Spleen (tissue), 7 donors: Measurements from ENCODE around the gene FIGN.

ENCODE experiments used
- POLR2A ChIP-seq, 3 donors: fragments of 450-650 bp; IDR thresholded peaks; one replicate each; pipeline ENCODE4 v1.5.1; 2017; ENCODE audit warnings: antibody characterized with exemption in 3 of 3, mild to moderate bottlenecking in 1 of 3
- POLR2AphosphoS5 ChIP-seq, 3 donors: sonication (generic); formaldehyde crosslinking; IDR thresholded peaks; one replicate each; pipeline ENCODE4 v1.5.1; 2017; ENCODE audit warnings: antibody characterized with exemption in 3 of 3
- TF ChIP-seq, protein P1 (sequence below), 11 experiments: fragments of 200-600 bp in 7 of 11; fragments of 450-650 bp in 4 of 11; sonication (generic) in 4 of 11; IDR thresholded peaks in 8 of 11; conservative IDR thresholded peaks in 3 of 11; 1 replicate in 7 of 11; 2 replicates in 4 of 11; pipeline versions ENCODE4 v1.4.0 to v1.8.0; 2016 to 2021; ENCODE audit warnings: antibody characterized with exemption in 11 of 11, inconsistent platforms in 4 of 11, mild to moderate bottlenecking in 1 of 11
- donor health status: DM: no; HTN: no; CAD: no; lungs with moderate emphysema.
- donor health status: DM: no; HTN: no; CAD: no.
- donor health status: DM: no; HTN: no; CAD: no.

DNA sequence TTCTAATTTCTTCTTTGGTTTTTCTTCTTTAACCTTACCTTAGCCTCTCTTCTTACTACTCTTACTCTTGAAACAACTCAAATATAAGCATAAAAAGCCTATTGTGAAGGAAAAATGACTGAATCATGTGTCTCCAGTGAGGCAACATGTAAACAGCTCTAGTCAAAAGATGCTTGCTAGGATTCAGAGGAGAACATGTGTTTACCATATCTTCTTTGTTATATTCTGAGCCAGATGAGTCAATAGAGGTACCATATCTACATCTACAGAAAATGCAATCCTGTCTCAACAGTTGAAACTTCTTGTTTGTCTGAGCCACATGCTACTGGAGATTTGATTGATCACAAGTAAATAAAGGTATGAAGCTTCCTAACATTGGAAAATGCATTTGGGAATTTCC is 15.9 kb upstream of the FIGN start:
- TF ChIP-seq, protein P1, sequence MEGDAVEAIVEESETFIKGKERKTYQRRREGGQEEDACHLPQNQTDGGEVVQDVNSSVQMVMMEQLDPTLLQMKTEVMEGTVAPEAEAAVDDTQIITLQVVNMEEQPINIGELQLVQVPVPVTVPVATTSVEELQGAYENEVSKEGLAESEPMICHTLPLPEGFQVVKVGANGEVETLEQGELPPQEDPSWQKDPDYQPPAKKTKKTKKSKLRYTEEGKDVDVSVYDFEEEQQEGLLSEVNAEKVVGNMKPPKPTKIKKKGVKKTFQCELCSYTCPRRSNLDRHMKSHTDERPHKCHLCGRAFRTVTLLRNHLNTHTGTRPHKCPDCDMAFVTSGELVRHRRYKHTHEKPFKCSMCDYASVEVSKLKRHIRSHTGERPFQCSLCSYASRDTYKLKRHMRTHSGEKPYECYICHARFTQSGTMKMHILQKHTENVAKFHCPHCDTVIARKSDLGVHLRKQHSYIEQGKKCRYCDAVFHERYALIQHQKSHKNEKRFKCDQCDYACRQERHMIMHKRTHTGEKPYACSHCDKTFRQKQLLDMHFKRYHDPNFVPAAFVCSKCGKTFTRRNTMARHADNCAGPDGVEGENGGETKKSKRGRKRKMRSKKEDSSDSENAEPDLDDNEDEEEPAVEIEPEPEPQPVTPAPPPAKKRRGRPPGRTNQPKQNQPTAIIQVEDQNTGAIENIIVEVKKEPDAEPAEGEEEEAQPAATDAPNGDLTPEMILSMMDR (IDR thresholded peaks at IDR 0.05 in 8 of 11, conservative IDR thresholded peaks at IDR 0.05 in 3 of 11), result no peak
- TF ChIP-seq POLR2A (IDR thresholded peaks at IDR 0.05) (no peak), POLR2AphosphoS5 (IDR thresholded peaks at IDR 0.05) (no peak)
